IMR-90 (cell line): Measurements from ENCODE around the gene RETREG1. TPM values are rescaled to one million over a fixed set of nuclear protein-coding genes. Genes with fewer than 3 reads are reported as not detected.

ENCODE experiments used
- ATAC-seq: fragments of 200-7000 bp; cut with Tn5 transposase; 2 replicates; pipeline ENCODE4 v1.9.1; 2020; ENCODE audit warnings: low read depth, mild to moderate bottlenecking, moderate library complexity
- BruUV-seq: library from RNA; stranded (reverse); fragments of 400-500 nt; replicated peaks from 2 replicates; lab custom pipeline; 2021; lab: Mats Ljungman, UMichigan
- CTCF ChIA-PET: fragments of 300-600 bp; formaldehyde crosslinking; extraction: SDS; loops from one replicate; lab custom pipeline; 2021; ENCODE audit warnings: antibody characterized with exemption; lab: Yijun Ruan, JAX
- POLR2A ChIA-PET: fragments of 300-600 bp; sonication (Branson Sonifier 250); formaldehyde crosslinking; loops from one replicate; lab custom pipeline; 2022; ENCODE audit warnings: antibody characterized with exemption; ENCODE audit not compliant: unreplicated experiment; lab: Charles Lee
- DNase-seq: peaks from one replicate; pipeline ENCODE4 v3.0.0; 2013
- H2AFZ ChIP-seq: replicated peaks from 2 replicates; pipeline ENCODE3; 2013; ENCODE audit warnings: low read length, mild to moderate bottlenecking; ENCODE audit not compliant: poor library complexity
- H2AK5ac ChIP-seq: 2 replicates; pipeline ENCODE4 v1.6.1; 2013; ENCODE audit warnings: low read depth, low read length, inconsistent platforms
- H2AK9ac ChIP-seq: replicated peaks from 2 replicates; pipeline ENCODE3; 2013; ENCODE audit warnings: mild to moderate bottlenecking, low read depth, low read length, moderate library complexity; ENCODE audit not compliant: poor library complexity
- H2BK120ac ChIP-seq: 2 replicates; pipeline ENCODE4 v1.6.1; 2013; ENCODE audit warnings: low read depth, low read length, inconsistent platforms
- H2BK15ac ChIP-seq: 3 replicates; pipeline ENCODE4 v1.6.1; 2013; ENCODE audit warnings: low read depth, low read length, inconsistent platforms
- H2BK20ac ChIP-seq: 2 replicates; pipeline ENCODE4 v1.6.1; 2013; ENCODE audit warnings: low read depth, mild to moderate bottlenecking, inconsistent platforms, low read length, moderate library complexity
- H2BK5ac ChIP-seq: 2 replicates; pipeline ENCODE4 v1.6.1; 2013; ENCODE audit warnings: mild to moderate bottlenecking, low read depth, low read length, inconsistent platforms; ENCODE audit not compliant: poor library complexity, severe bottlenecking
- H3K14ac ChIP-seq: replicated peaks from 2 replicates; pipeline ENCODE4 v1.6.1; 2013; ENCODE audit warnings: low read depth, low read length, inconsistent platforms
- H3K18ac ChIP-seq: 2 replicates; pipeline ENCODE4 v1.6.1; 2013; ENCODE audit warnings: low read depth, low read length, control low read depth
- H3K23ac ChIP-seq: 2 replicates; pipeline ENCODE4 v1.6.1; 2013; ENCODE audit warnings: low read depth, low read length, inconsistent platforms
- H3K27ac ChIP-seq: 2 replicates; pipeline ENCODE4 v1.5.1; 2013; ENCODE audit warnings: mild to moderate bottlenecking, control low read depth, low read length; ENCODE audit not compliant: insufficient read depth
- H3K27me3 ChIP-seq: 2 replicates; pipeline ENCODE4 v1.6.1; 2013; ENCODE audit warnings: low read length; ENCODE audit not compliant: control insufficient read depth, insufficient read depth
- H3K36me3 ChIP-seq: 2 replicates; pipeline ENCODE4 v1.6.1; 2013; ENCODE audit warnings: low read length, mixed read lengths; ENCODE audit not compliant: control insufficient read depth, insufficient read depth
- H3K4ac ChIP-seq: 2 replicates; pipeline ENCODE4 v1.6.1; 2013; ENCODE audit warnings: low read depth, low read length, inconsistent platforms
- H3K4me1 ChIP-seq: 2 replicates; pipeline ENCODE4 v1.6.1; 2013; ENCODE audit warnings: low read length, mixed read lengths; ENCODE audit not compliant: control insufficient read depth, insufficient read depth
- H3K4me2 ChIP-seq: 2 replicates; pipeline ENCODE4 v1.6.1; 2013; ENCODE audit warnings: low read depth, mild to moderate bottlenecking, control low read depth, low read length, moderate library complexity
- H3K4me3 ChIP-seq: 2 replicates; pipeline ENCODE4 v1.5.1; 2013; ENCODE audit warnings: low read depth, mild to moderate bottlenecking, control low read depth, low read length, moderate library complexity; ENCODE audit not compliant: insufficient read depth
- H3K56ac ChIP-seq: 2 replicates; pipeline ENCODE4 v1.6.1; 2013; ENCODE audit warnings: low read length, inconsistent platforms; ENCODE audit not compliant: insufficient read depth; ENCODE audit errors: extremely low read depth
- H3K79me1 ChIP-seq, 2 experiments: 2 replicates each; pipeline ENCODE4 v1.6.1; 2013; ENCODE audit warnings: low read length in 2 of 2, inconsistent platforms in 1 of 2, low read depth in 1 of 2
- H3K9ac ChIP-seq: 2 replicates; pipeline ENCODE4 v1.6.1; 2013; ENCODE audit warnings: low read depth, low read length, control low read depth
- H3K9me1 ChIP-seq: 2 replicates; pipeline ENCODE4 v1.6.1; 2013; ENCODE audit warnings: low read length, inconsistent platforms; ENCODE audit not compliant: insufficient read depth
- H3K9me3 ChIP-seq: 2 replicates; pipeline ENCODE4 v1.6.1; 2013; ENCODE audit warnings: low read length; ENCODE audit not compliant: control insufficient read depth, insufficient read depth
- H4K20me1 ChIP-seq: 2 replicates; pipeline ENCODE4 v1.6.1; 2013; ENCODE audit warnings: low read length, inconsistent platforms; ENCODE audit not compliant: insufficient read depth
- H4K5ac ChIP-seq: 2 replicates; pipeline ENCODE4 v1.6.1; 2013; ENCODE audit warnings: mild to moderate bottlenecking, low read depth, low read length, control low read depth
- H4K8ac ChIP-seq, 2 experiments: 2 replicates each; pipeline ENCODE4 v1.6.1; 2013; ENCODE audit warnings: low read depth in 2 of 2, low read length in 2 of 2, control low read depth in 1 of 2, inconsistent platforms in 1 of 2
- H4K91ac ChIP-seq: 2 replicates; pipeline ENCODE4 v1.6.1; 2013; ENCODE audit warnings: low read depth, low read length, inconsistent platforms; ENCODE audit not compliant: insufficient read depth
- BHLHE40 ChIP-seq: fragments of 150-350 bp; IDR thresholded peaks from 2 replicates; pipeline ENCODE4 v1.6.1; 2016; ENCODE audit warnings: mild to moderate bottlenecking, low read depth, low read length
- CEBPB ChIP-seq: IDR thresholded peaks from 2 replicates; pipeline ENCODE4 v1.6.1; 2012; ENCODE audit warnings: low read depth, low read length, improper control_type of control experiment
- CHD1 ChIP-seq: IDR thresholded peaks from 2 replicates; pipeline ENCODE4 v1.6.1; 2012; ENCODE audit warnings: low read depth, low read length, improper control_type of control experiment
- ELK1 ChIP-seq: fragments of 150-350 bp; IDR thresholded peaks from 2 replicates; pipeline ENCODE4 v1.6.1; 2016; ENCODE audit warnings: low read depth, mild to moderate bottlenecking, low read length, moderate library complexity, borderline replicate concordance
- FOS ChIP-seq: fragments of 150-350 bp; IDR thresholded peaks from 2 replicates; pipeline ENCODE4 v1.6.1; 2016; ENCODE audit warnings: low read depth, low read length
- MAFK ChIP-seq: IDR thresholded peaks from 2 replicates; pipeline ENCODE4 v1.6.1; 2012; ENCODE audit warnings: low read depth, low read length, improper control_type of control experiment
- MAZ ChIP-seq: IDR thresholded peaks from 2 replicates; pipeline ENCODE4 v1.6.1; 2012; ENCODE audit warnings: low read depth, mild to moderate bottlenecking, low read length, improper control_type of control experiment, moderate library complexity, borderline replicate concordance
- MXI1 ChIP-seq: IDR thresholded peaks from 2 replicates; pipeline ENCODE4 v1.6.1; 2012; ENCODE audit warnings: low read depth, mild to moderate bottlenecking, low read length, moderate library complexity, borderline replicate concordance
- NFE2L2 ChIP-seq: fragments of 150-350 bp; IDR thresholded peaks from 2 replicates; pipeline ENCODE4 v1.6.1; 2016; ENCODE audit warnings: low read depth, mild to moderate bottlenecking, low read length
- POLR2A ChIP-seq: IDR thresholded peaks from 2 replicates; pipeline ENCODE4 v1.6.1; 2012; ENCODE audit warnings: mild to moderate bottlenecking, low read depth, low read length
- RAD21 ChIP-seq: IDR thresholded peaks from 2 replicates; pipeline ENCODE4 v1.6.1; 2012; ENCODE audit warnings: low read length, improper control_type of control experiment
- RCOR1 ChIP-seq: IDR thresholded peaks from 2 replicates; pipeline ENCODE4 v1.6.1; 2012; ENCODE audit warnings: mild to moderate bottlenecking, low read length, improper control_type of control experiment; ENCODE audit not compliant: insufficient replicate concordance
- RFX5 ChIP-seq: IDR thresholded peaks from 2 replicates; pipeline ENCODE4 v1.8.0; 2012; ENCODE audit warnings: low read depth, mild to moderate bottlenecking, low read length, moderate library complexity
- SMC3 ChIP-seq: fragments of 150-350 bp; IDR thresholded peaks from 2 replicates; pipeline ENCODE4 v1.6.1; 2016; ENCODE audit warnings: low read depth, mild to moderate bottlenecking, antibody characterized with exemption, low read length, moderate library complexity
- USF2 ChIP-seq: fragments of 150-350 bp; IDR thresholded peaks from 2 replicates; pipeline ENCODE4 v1.6.1; 2017; ENCODE audit warnings: mild to moderate bottlenecking, antibody characterized with exemption, low read length, low read depth
- dilution Hi-C: fragments of 300-500 bp; cut with HindIII; formaldehyde crosslinking; loops from one replicate; pipeline ENCODE4 v1.14.3; 2018; ENCODE audit warnings: low sequenced_read_pairs; ENCODE audit not compliant: unreplicated experiment
- in situ Hi-C: fragments of 300-500 bp; cut with MboI; formaldehyde crosslinking; loops from 3 replicates; pipeline ENCODE4 v1.14.3; 2019; ENCODE audit warnings: low sequenced_read_pairs, inconsistent platforms, mixed read lengths
- intact Hi-C: fragments of 100-400 bp; cut with micrococcal nuclease; formaldehyde crosslinking; loops from 2 replicates; pipeline ENCODE4 v1.10.0; 2022
- polyA plus RNA-seq, 3 experiments: library from polyadenylated mRNA; depleted of rRNA; stranded (reverse); fragments of >200 nt; gene quantifications; 2 replicates each; pipeline ENCODE4 v1.2.3, GENCODE V29; 2012; ENCODE audit warnings: low replicate concordance in 1 of 3
- total RNA-seq: library from RNA; depleted of rRNA; stranded (reverse); fragments of >200 nt; gene quantifications from 2 replicates; pipeline ENCODE4 v1.2.3, GENCODE V29; 2012
- TF ChIP-seq, protein P1 (sequence below): conservative IDR thresholded peaks from 2 replicates; pipeline ENCODE4 v1.5.1; 2012; ENCODE audit warnings: mild to moderate bottlenecking, low read depth, low read length, improper control_type of control experiment

RETREG1 gene
- total and polyA plus RNA-seq, 2 of the 4 experiments (the other 2 are of a cell fraction), result not detected

DNA sequence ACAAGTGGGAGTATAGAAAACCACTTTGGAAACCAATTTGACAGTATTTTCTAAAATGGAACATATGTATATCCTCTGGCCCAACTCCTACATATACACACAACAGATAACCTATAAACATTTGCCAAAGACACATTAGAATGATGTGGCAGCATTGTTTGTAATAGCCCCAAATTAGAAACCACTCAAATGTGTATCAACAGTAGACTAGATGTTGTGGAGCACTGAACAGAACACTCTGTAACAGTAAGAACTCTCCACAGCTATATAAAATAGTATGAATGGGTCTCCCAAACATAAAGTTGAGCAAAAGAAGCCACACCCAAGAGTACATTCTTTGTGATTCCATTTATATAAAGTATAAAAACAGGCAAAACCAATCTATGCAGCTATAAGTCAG, 157.3 kb downstream of the RETREG1 start:
- no peak overlapping the region for H2AK5ac ChIP-seq

More for the DNA sequence above, 157.3 kb downstream of the RETREG1 start:
- ATAC-seq (no peak), DNase-seq (no peak)
- ChIA-PET CTCF (interaction anchor here (0.6 to 1.1 kb wide), 3 partner anchors 9 to 1358 kb away, joined by 3 to 5 read pairs (median 3); no protein-coding TSS in a partner anchor), POLR2A (interaction anchor here (0.6 kb wide), 1 partner anchor 30 kb away, joined by 6 read pairs; no protein-coding TSS in a partner anchor)
- no peaks in the 10 kb centered on the region for H3K27me3 ChIP-seq
- H4K5ac ChIP-seq, result no peak overlapping the region
- no TSS peak for BruUV-seq
- H3K23ac ChIP-seq, result no peak overlapping the region
- H2BK120ac ChIP-seq, result no peak overlapping the region
- no peak overlapping the region for H2AK9ac ChIP-seq
- H3K4me2 ChIP-seq, result peak overlapping the region; percentile 22; the same call in 1 of the 2 replicates
- no peak overlapping the region for H2BK5ac ChIP-seq
- H3K9me1 ChIP-seq, result peaks cover 17% of the 10 kb centered on the region
- H3K4me3 ChIP-seq, result no peak overlapping the region
- no peak overlapping the region for H3K4ac ChIP-seq
- no peak overlapping the region for H3K14ac ChIP-seq
- no peaks in the 10 kb centered on the region for H3K9me3 ChIP-seq
- H2BK20ac ChIP-seq, result no peak overlapping the region
- H3K79me1 ChIP-seq, result peaks cover 13 to 71% of the 10 kb centered on the region in 2 experiments
- H3K56ac ChIP-seq, result no peak overlapping the region
- H3K27ac ChIP-seq, result no peak overlapping the region
- dilution Hi-C loops, result no loop called here
- TF ChIP-seq NFE2L2, result no peak
- TF ChIP-seq RCOR1, result no peak
- no peak for TF ChIP-seq FOS
- no peak for TF ChIP-seq MAFK
- TF ChIP-seq ELK1, result no peak
- no peak for TF ChIP-seq CEBPB
- TF ChIP-seq POLR2A, result no peak
- TF ChIP-seq, protein P1, sequence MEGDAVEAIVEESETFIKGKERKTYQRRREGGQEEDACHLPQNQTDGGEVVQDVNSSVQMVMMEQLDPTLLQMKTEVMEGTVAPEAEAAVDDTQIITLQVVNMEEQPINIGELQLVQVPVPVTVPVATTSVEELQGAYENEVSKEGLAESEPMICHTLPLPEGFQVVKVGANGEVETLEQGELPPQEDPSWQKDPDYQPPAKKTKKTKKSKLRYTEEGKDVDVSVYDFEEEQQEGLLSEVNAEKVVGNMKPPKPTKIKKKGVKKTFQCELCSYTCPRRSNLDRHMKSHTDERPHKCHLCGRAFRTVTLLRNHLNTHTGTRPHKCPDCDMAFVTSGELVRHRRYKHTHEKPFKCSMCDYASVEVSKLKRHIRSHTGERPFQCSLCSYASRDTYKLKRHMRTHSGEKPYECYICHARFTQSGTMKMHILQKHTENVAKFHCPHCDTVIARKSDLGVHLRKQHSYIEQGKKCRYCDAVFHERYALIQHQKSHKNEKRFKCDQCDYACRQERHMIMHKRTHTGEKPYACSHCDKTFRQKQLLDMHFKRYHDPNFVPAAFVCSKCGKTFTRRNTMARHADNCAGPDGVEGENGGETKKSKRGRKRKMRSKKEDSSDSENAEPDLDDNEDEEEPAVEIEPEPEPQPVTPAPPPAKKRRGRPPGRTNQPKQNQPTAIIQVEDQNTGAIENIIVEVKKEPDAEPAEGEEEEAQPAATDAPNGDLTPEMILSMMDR, result no peak
- TF ChIP-seq CHD1, result no peak
- TF ChIP-seq USF2, result no peak
- TF ChIP-seq MXI1, result no peak
- no peak for TF ChIP-seq SMC3
- no peak for TF ChIP-seq BHLHE40
- TF ChIP-seq RAD21, result no peak
- no peak for TF ChIP-seq RFX5
- no peak for TF ChIP-seq MAZ
- in situ Hi-C loops, result no loop called here
- intact Hi-C loops, result no loop called here
- H3K4me1 ChIP-seq, result peaks cover 19% of the 10 kb centered on the region
- H4K20me1 ChIP-seq, result peaks cover 55% of the 10 kb centered on the region
- no peak overlapping the region for H4K91ac ChIP-seq
- no peak overlapping the region for H2BK15ac ChIP-seq
- peaks cover 32% of the 10 kb centered on the region for H3K36me3 ChIP-seq
- no peak overlapping the region for H2AFZ ChIP-seq
- no peak overlapping the region for H3K18ac ChIP-seq
- no peak overlapping the region for H3K9ac ChIP-seq
- no peak overlapping the region for H4K8ac ChIP-seq
